ENCODE results near the gene NMB. TPM values are rescaled to one million over a fixed set of nuclear protein-coding genes. Genes with fewer than 3 reads are reported as not detected.

The NMB gene
- total and polyA plus RNA-seq, 8 donors = 2.0 to 5.3 (median 4.0) TPM; not detected in 4

GRCh38 chr15:84605554-84605882 lies 52.5 kb downstream of the NMB start:
- TF ChIP-seq, protein P1, sequence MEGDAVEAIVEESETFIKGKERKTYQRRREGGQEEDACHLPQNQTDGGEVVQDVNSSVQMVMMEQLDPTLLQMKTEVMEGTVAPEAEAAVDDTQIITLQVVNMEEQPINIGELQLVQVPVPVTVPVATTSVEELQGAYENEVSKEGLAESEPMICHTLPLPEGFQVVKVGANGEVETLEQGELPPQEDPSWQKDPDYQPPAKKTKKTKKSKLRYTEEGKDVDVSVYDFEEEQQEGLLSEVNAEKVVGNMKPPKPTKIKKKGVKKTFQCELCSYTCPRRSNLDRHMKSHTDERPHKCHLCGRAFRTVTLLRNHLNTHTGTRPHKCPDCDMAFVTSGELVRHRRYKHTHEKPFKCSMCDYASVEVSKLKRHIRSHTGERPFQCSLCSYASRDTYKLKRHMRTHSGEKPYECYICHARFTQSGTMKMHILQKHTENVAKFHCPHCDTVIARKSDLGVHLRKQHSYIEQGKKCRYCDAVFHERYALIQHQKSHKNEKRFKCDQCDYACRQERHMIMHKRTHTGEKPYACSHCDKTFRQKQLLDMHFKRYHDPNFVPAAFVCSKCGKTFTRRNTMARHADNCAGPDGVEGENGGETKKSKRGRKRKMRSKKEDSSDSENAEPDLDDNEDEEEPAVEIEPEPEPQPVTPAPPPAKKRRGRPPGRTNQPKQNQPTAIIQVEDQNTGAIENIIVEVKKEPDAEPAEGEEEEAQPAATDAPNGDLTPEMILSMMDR (IDR thresholded peaks at IDR 0.05) = no peak
- no peak for TF ChIP-seq EP300 (IDR thresholded peaks at IDR 0.05)
- TF ChIP-seq POLR2A (IDR thresholded peaks at IDR 0.05) = no peak
- TF ChIP-seq POLR2AphosphoS5 (IDR thresholded peaks at IDR 0.05) = no peak
- Histone ChIP-seq H3K9me3 (no peaks in the 10 kb centered on the region), H3K27me3 (no peaks in the 10 kb centered on the region), H3K4me3 (no peak overlapping the region), H3K4me1 (peaks cover 25 to 81% (median 51%) of the 10 kb centered on the region in 4 donors), H3K27ac (peak overlapping the region in 2 of 5 donors; percentile 17 to 41), H3K36me3 (peaks cover 0 to 41% (median 33%) of the 10 kb centered on the region in 4 donors)
- DNase-seq = no peak
- intact Hi-C loops (cut with DNase I; ENCODE audit: low total_unique reads) = no loop called here
- WGBS, 5 donors = 59 to 69% (median 65%) methylated on average over 2 of the region's 2 CpGs

Other genes with a start within 250 kb of the NMB start
- gene ZSCAN2, start 57.2 kb downstream of the NMB start, total RNA-seq = 10 to 100 TPM in 2 of 5 donors, 1 to 10 TPM in 3; 1.2 to 28.1 (median 7.3) TPM
- 1 to 10 TPM; 3.0 to 8.5 (median 5.7) TPM for gene ZSCAN2, start 57.2 kb downstream of the NMB start, polyA plus RNA-seq
- 10 to 100 TPM; 13.4 to 70.1 (median 37.5) TPM for gene WDR73, start 3.9 kb downstream of the NMB start, total RNA-seq
- gene WDR73, start 3.9 kb downstream of the NMB start, polyA plus RNA-seq = 10 to 100 TPM in 2 of 3 donors, 1 to 10 TPM in 1; 9.1 to 15.5 (median 15.4) TPM
- gene SEC11A, start 57.9 kb upstream of the NMB start, total RNA-seq = 100 to 1,000 TPM in 1 of 5 donors, 10 to 100 TPM in 4; 24.3 to 181 (median 37.9) TPM
- 100 to 1,000 TPM; 108 to 186 (median 165) TPM for gene SEC11A, start 57.9 kb upstream of the NMB start, polyA plus RNA-seq
- gene ZNF592, start 90.4 kb upstream of the NMB start, total RNA-seq = 10 to 100 TPM in 3 of 5 donors, 1 to 10 TPM in 2; 9.7 to 36.8 (median 19.0) TPM
- 1 to 10 TPM; 3.8 to 5.8 (median 5.0) TPM for gene ZNF592, start 90.4 kb upstream of the NMB start, polyA plus RNA-seq
- gene ALPK3, start 159.2 kb upstream of the NMB start, total RNA-seq = 10 to 100 TPM in 1 of 5 donors, 1 to 10 TPM in 3, under 1 TPM in 1; 0.58 to 17.9 (median 8.1) TPM
- gene ALPK3, start 159.2 kb upstream of the NMB start, polyA plus RNA-seq = 1 to 10 TPM in 2 of 3 donors, under 1 TPM in 1; 0.76 to 4.7 (median 1.7) TPM
- gene SLC28A1, start 226.5 kb upstream of the NMB start, total RNA-seq = under 1 TPM in 1 of 5 donors, not detected in 4; 0.92 TPM
- not detected for gene SLC28A1, start 226.5 kb upstream of the NMB start, polyA plus RNA-seq

Data from stomach (tissue), 9 donors.